Karpas-422 (cell line): ENCODE results near the gene NPIPA2. TPM values are rescaled to one million over a fixed set of nuclear protein-coding genes. Genes with fewer than 3 reads are reported as not detected.
"Not testable (repeated sequence)": the region's sequence is repeated elsewhere in the genome, so short reads cannot be mapped to it uniquely, and the experiment has no call there.

Experiments used
- DNase-seq: peaks from one replicate; pipeline ENCODE4 v3.0.0-alpha.2; 2015
- H2AFZ ChIP-seq: fragments of 200-600 bp; sonication (generic); 2 replicates; pipeline ENCODE4 v1.6.1; 2014; ENCODE audit warnings: antibody characterized with exemption, low read length, mixed read lengths
- H3K27ac ChIP-seq: fragments of 200-600 bp; sonication (generic); 2 replicates; pipeline ENCODE4 v1.5.1; 2014; ENCODE audit warnings: mild to moderate bottlenecking, low read length, moderate library complexity
- H3K27me3 ChIP-seq: fragments of 200-600 bp; sonication (generic); 2 replicates; pipeline ENCODE4 v1.6.1; 2014; ENCODE audit warnings: low read length, mixed read lengths
- H3K36me3 ChIP-seq: fragments of 200-600 bp; sonication (generic); 2 replicates; pipeline ENCODE4 v1.6.1; 2014; ENCODE audit warnings: low read length, mixed read lengths; ENCODE audit not compliant: insufficient read depth
- H3K4me1 ChIP-seq: fragments of 200-600 bp; sonication (generic); 2 replicates; pipeline ENCODE4 v1.6.1; 2014; ENCODE audit warnings: mild to moderate bottlenecking, low read length, mixed read lengths
- H3K4me2 ChIP-seq: fragments of 200-600 bp; sonication (generic); 2 replicates; pipeline ENCODE4 v1.6.1; 2014; ENCODE audit warnings: low read length, low read depth, mild to moderate bottlenecking; ENCODE audit not compliant: poor library complexity, severe bottlenecking
- H3K4me3 ChIP-seq: fragments of 200-600 bp; sonication (generic); 2 replicates; pipeline ENCODE4 v1.5.1; 2014; ENCODE audit warnings: mild to moderate bottlenecking, antibody characterized with exemption, low read length, mixed read lengths
- H3K79me2 ChIP-seq: fragments of 200-600 bp; sonication (generic); 2 replicates; pipeline ENCODE4 v1.6.1; 2014; ENCODE audit warnings: mild to moderate bottlenecking, low read length, mixed read lengths
- H3K9ac ChIP-seq: fragments of 200-600 bp; sonication (generic); 2 replicates; pipeline ENCODE4 v1.6.0; 2014; ENCODE audit warnings: low read length
- H3K9me2 ChIP-seq: fragments of 200-600 bp; sonication (generic), shearing (Covaris generic); replicated peaks from 2 replicates; pipeline ENCODE4 v1.6.0; 2014; ENCODE audit warnings: mild to moderate bottlenecking, low read length, moderate library complexity; ENCODE audit not compliant: insufficient read depth
- H3K9me3 ChIP-seq: fragments of 300-700, 200-600 bp; sonication (generic); 2 replicates; pipeline ENCODE4 v1.6.1; 2014; ENCODE audit warnings: low read length, mixed read lengths
- H4K20me1 ChIP-seq: fragments of 200-600 bp; sonication (generic); 2 replicates; pipeline ENCODE4 v1.6.1; 2014; ENCODE audit warnings: mild to moderate bottlenecking, antibody characterized with exemption, low read length, low read depth; ENCODE audit not compliant: insufficient read depth
- total RNA-seq: library from RNA; depleted of rRNA; stranded (reverse); fragments of >200 nt; shearing (Covaris generic); gene quantifications from 2 replicates; pipeline ENCODE4 v1.2.3, GENCODE V29; 2014; ENCODE audit warnings: low replicate concordance; rRNA removed

NPIPA2 gene
- not detected in 2 replicates for total RNA-seq

- not testable (repeated sequence) for DNase-seq, H3K9me2 ChIP-seq
Observed at GRCh38 chr16:14742273-14743128, at the start of gene NPIPA2. Gene NPIPA2 (plus strand): TSS chr16:14742533. CDS start chr16:14748066, 5,533 bp downstream.

GRCh38 chr16:14694129-14694528 is 48.2 kb upstream of the NPIPA2 start, which contains the start of gene PLA2G10:
Gene PLA2G10 (minus strand): TSS chr16:14694308. CDS start chr16:14694229, 79 bp downstream.
- H3K36me3 ChIP-seq, H3K9me2 ChIP-seq, H3K9me3 ChIP-seq, H3K4me3 ChIP-seq, H3K27me3 ChIP-seq, H3K27ac ChIP-seq, H4K20me1 ChIP-seq, H3K79me2 ChIP-seq, DNase-seq, H2AFZ ChIP-seq, H3K9ac ChIP-seq, H3K4me2 ChIP-seq, H3K4me1 ChIP-seq: not testable (repeated sequence)

More at GRCh38 chr16:14742273-14743128, at the start of gene NPIPA2:
- H3K4me2 ChIP-seq, H3K4me3 ChIP-seq, H3K27ac ChIP-seq, H3K4me1 ChIP-seq, H3K27me3 ChIP-seq, H3K9me3 ChIP-seq, H3K36me3 ChIP-seq, H3K9ac ChIP-seq, H2AFZ ChIP-seq, H4K20me1 ChIP-seq, H3K79me2 ChIP-seq: not testable (repeated sequence)

- H4K20me1 ChIP-seq, H3K4me2 ChIP-seq, H3K4me1 ChIP-seq, DNase-seq, H3K9ac ChIP-seq, H3K9me2 ChIP-seq, H3K36me3 ChIP-seq, H3K9me3 ChIP-seq, H2AFZ ChIP-seq, H3K27me3 ChIP-seq, H3K27ac ChIP-seq, H3K79me2 ChIP-seq, H3K4me3 ChIP-seq: not testable (repeated sequence)
Observed at GRCh38 chr16:14701859-14702258, 40.5 kb upstream of the NPIPA2 start.

DNA sequence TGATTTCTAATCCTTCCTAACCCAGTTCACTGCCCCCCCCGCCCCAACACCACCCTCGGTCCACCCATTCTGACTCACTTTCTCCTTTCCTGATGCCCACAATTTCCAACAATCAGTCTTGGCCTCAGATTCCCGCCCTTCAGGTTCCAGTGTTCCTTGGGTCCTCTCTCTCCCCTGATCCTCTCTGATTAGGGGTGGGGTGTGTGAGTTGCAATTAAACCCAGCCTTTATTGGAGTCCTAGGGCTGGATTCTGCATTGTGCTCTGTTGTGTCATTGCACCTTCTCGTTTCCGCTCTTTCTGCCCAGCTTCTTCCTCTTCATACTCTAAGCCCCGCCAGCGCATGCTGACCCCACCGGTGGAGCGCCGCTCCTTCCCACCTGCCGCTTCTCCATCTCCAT is 39.7 kb upstream of the NPIPA2 start:
- DNase-seq, H3K9ac ChIP-seq, H3K9me3 ChIP-seq, H3K27ac ChIP-seq, H3K4me3 ChIP-seq, H4K20me1 ChIP-seq, H3K36me3 ChIP-seq, H3K4me1 ChIP-seq, H3K79me2 ChIP-seq, H3K9me2 ChIP-seq, H2AFZ ChIP-seq, H3K27me3 ChIP-seq, H3K4me2 ChIP-seq: not testable (repeated sequence)

- H2AFZ ChIP-seq, H3K9ac ChIP-seq, H3K36me3 ChIP-seq, DNase-seq, H3K27ac ChIP-seq, H4K20me1 ChIP-seq, H3K4me3 ChIP-seq, H3K4me1 ChIP-seq, H3K9me3 ChIP-seq, H3K4me2 ChIP-seq, H3K9me2 ChIP-seq, H3K27me3 ChIP-seq, H3K79me2 ChIP-seq: not testable (repeated sequence)
Observed at GRCh38 chr16:14703156-14704011, 38.9 kb upstream of the NPIPA2 start, which contains the start of gene NPIPA3. Gene NPIPA3 (plus strand): TSS chr16:14703411. CDS start chr16:14708944, 5,533 bp downstream.

GRCh38 chr16:14733233-14733632 is 9.1 kb upstream of the NPIPA2 start:
- not testable (repeated sequence) for H3K4me2 ChIP-seq, H3K4me3 ChIP-seq, H3K79me2 ChIP-seq, H3K4me1 ChIP-seq, H4K20me1 ChIP-seq, H3K27me3 ChIP-seq, DNase-seq, H2AFZ ChIP-seq, H3K36me3 ChIP-seq, H3K27ac ChIP-seq, H3K9me3 ChIP-seq, H3K9ac ChIP-seq, H3K9me2 ChIP-seq

- not testable (repeated sequence) for H2AFZ ChIP-seq, H3K4me1 ChIP-seq, H3K27ac ChIP-seq, H3K79me2 ChIP-seq, H3K27me3 ChIP-seq, DNase-seq, H3K36me3 ChIP-seq, H3K9me2 ChIP-seq, H3K9me3 ChIP-seq, H3K4me3 ChIP-seq, H3K4me2 ChIP-seq, H3K9ac ChIP-seq, H4K20me1 ChIP-seq
Observed at GRCh38 chr16:14740832-14741385, 1.4 kb upstream of the NPIPA2 start.

DNA sequence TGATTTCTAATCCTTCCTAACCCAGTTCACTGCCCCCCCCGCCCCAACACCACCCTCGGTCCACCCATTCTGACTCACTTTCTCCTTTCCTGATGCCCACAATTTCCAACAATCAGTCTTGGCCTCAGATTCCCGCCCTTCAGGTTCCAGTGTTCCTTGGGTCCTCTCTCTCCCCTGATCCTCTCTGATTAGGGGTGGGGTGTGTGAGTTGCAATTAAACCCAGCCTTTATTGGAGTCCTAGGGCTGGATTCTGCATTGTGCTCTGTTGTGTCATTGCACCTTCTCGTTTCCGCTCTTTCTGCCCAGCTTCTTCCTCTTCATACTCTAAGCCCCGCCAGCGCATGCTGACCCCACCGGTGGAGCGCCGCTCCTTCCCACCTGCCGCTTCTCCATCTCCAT is 539 bp upstream of the NPIPA2 start:
- H2AFZ ChIP-seq, H3K4me1 ChIP-seq, H3K4me2 ChIP-seq, DNase-seq, H3K9me3 ChIP-seq, H4K20me1 ChIP-seq, H3K27me3 ChIP-seq, H3K9me2 ChIP-seq, H3K79me2 ChIP-seq, H3K9ac ChIP-seq, H3K27ac ChIP-seq, H3K4me3 ChIP-seq, H3K36me3 ChIP-seq: not testable (repeated sequence)
